LNCaP clone FGC (cell line): ENCODE data around the gene METTL1.
"Not testable (repeated sequence)": the region's sequence is repeated elsewhere in the genome, so short reads cannot be mapped to it uniquely, and the experiment has no call there.

ENCODE experiments used
- DNase-seq: peaks from one replicate; pipeline ENCODE4 v3.0.0-alpha.2; 2011; ENCODE audit warnings: low read depth
- H3K4me3 ChIP-seq: 2 replicates; pipeline ENCODE4 v1.5.1; 2011; ENCODE audit warnings: mild to moderate bottlenecking, low read depth, low read length, control low read depth
- TF ChIP-seq, protein P1 (sequence below): IDR thresholded peaks from 2 replicates; pipeline ENCODE4 v1.5.1; 2012; ENCODE audit warnings: mild to moderate bottlenecking; ENCODE audit not compliant: control insufficient read depth, insufficient read depth; ENCODE audit errors: extremely low read depth

METTL1 gene

DNA sequence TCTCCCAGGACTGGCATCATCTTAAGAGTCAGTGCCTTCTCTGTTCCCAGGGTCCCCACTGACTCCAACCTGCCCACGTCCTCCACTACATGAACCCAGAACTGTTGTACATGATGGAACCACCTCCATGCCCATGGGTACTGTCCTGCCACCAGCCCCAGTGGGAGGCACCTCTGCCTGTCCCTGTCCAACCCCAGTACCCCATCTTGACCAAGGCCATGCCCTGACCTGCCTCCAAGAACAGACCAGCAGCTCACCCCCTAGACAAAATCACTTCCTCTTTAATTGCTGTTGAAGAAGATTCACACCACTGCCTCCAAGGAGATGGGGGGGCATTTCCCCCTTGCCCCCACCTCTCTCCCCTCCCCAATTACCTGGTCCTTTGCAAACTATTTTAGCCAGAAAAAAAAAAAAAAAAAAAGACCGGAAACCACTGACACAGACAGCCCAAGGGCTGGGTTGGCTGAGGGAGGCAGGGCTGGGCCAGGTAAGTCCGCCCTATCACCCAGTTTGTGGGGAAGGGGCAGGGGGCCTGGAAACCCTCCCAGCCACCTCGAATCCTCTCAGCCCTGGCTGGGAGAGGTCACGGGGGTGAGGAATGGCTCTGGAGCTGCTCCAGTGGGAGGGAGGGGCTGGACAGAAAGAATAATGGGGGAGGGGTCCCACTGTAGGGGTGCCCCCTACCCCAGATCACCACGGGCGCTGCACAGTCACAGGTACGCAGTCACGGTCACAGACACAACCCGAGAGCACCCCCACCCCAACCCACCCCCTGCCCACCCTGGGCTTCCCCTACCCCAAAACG is 46.8 kb downstream of the METTL1 start:
- H3K4me3 ChIP-seq = no peak overlapping the region
- TF ChIP-seq, protein P1, sequence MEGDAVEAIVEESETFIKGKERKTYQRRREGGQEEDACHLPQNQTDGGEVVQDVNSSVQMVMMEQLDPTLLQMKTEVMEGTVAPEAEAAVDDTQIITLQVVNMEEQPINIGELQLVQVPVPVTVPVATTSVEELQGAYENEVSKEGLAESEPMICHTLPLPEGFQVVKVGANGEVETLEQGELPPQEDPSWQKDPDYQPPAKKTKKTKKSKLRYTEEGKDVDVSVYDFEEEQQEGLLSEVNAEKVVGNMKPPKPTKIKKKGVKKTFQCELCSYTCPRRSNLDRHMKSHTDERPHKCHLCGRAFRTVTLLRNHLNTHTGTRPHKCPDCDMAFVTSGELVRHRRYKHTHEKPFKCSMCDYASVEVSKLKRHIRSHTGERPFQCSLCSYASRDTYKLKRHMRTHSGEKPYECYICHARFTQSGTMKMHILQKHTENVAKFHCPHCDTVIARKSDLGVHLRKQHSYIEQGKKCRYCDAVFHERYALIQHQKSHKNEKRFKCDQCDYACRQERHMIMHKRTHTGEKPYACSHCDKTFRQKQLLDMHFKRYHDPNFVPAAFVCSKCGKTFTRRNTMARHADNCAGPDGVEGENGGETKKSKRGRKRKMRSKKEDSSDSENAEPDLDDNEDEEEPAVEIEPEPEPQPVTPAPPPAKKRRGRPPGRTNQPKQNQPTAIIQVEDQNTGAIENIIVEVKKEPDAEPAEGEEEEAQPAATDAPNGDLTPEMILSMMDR = no peak
- no peak for DNase-seq

DNA sequence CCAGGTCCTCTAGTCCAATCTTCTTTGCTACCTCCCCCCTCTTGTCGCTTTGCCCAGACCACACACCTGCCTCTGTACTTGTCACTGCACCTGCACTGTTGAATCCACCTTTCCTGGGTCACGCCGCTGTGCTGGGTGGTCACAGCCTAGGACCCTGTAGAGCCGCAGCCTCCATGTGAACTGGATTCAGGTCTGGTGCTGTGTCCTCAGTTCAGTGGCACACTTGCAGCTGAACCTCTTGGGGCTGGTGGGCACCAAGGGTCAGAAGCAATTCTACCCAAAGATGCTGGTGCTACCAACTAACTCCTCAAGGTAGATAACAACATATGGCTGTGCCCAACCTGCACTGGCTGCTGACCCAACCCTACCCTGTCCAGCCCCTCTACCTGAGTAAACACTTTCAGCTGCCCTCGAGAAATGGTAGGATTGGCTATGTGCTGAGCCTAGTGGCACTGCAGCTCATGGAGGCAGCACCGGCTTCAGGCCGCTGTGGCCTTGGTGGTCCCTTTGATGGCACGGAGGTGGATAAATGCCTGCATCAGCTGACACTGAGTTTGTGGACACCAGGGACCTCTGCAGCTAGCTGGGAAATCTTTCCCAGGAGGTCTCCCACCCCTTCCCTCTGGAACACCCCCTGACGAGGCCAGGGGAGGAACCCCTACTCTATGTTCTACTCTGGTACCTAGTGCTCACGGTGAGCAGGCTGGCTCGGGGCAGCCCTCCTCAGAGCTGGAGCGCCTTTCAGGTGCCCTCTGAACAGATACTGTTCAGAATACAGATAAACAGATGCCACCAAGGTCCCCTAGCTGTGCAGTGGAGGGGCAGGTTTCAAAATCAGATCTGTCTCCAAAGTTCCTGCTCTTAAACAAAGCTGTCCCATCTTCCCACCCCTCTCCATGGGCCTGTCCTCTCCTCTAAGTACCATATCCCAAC is 47.6 kb downstream of the METTL1 start:
- no peak overlapping the region for H3K4me3 ChIP-seq
- DNase-seq = no peak
- TF ChIP-seq, protein P1 = no peak

DNA sequence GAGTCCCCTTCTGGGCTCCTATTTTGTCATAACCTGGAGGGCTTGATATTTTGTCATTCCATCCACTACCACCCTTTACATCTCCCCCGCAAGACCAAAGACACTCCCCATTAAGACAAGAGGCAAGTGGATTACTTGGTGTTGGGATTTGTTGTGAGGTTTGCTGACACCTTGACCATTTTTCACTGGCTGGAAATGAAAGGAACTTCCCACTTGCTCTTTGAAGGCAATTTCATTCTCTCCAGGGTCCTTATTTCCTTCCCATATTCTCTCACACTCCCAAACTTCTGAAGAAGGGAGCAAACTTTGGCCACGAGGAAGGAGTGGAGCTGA is 48.3 kb downstream of the METTL1 start:
- DNase-seq = no peak
- TF ChIP-seq, protein P1 = no peak
- H3K4me3 ChIP-seq = no peak overlapping the region

DNA sequence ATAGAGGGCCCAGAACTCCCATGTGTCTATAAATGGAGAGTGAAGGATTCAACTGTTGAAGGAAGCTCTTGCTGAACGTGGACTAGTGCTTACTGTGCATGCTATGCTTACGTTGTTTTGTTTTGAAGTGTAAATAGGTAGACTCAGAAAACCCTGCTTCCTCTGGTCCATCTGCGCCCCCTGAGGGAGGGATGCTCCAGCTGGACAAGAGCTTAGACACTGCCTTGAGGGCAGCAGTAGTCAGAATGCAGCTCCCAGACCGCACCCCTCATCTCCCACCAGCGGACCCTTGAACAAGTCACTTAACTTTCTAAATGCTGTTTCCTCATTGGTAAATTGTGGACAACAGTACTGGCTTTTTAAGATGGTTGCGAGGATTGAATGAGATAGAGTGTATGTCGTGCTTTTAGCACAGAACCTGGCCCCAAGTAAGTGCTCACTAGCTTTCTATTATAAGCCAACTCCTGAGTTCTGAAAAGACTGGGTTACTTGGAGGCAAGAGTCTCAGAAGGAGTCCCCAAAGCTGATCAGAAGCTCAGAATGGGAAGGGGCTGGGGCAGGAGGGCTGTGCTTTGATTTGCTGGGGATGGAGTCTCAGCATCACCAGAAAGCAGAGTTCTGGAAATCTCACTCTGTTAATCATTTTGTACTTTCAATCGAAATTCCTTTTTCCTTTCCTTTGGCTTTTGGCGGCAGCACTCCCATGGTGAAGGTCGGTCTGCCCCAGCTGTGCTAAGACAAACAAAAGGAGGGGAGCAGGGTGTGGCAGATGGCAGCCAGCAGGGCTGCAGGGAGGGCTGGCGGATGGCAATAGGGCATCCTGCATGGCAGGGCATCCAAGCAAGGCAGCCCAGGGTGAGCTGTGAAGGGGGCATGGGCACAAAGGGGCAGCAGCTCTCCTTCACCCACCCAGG is 48.9 kb downstream of the METTL1 start:
- no peak for DNase-seq

DNA sequence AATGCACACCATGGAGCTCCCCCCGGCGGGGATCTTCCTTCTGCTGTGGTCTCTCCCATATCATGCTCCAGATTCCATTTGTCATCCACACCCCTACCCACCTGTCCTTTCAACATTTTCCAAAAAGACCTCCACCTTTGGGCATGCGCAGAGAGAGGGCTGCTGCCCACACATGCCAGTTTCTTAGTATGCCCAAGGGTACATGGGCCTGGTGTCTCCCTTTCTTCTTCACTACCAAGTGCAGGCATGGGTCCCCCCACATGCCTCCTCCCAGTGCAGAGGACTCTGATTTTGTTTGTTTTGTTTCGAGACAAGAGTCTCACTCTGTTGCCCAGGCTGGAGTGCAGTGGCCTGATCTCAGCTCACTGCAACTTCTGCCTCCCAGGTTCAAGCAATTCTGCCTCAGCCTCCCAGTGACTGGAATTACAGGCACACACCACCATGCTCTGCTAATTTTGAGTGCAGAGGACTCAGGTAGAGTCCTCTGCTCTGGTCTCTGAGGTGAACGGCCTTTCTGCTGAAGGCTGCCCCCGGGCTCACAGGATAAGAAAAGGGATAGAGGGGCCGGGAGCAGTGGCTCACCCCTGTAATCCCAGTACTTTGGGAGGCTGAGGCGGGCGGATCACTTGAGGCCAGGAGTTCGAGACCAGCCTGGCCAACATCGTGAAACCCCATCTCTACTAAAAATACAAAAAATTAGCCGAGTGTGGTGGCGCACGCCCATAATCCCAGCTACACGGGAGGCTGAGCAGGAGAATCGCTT is 49.9 kb downstream of the METTL1 start:
- not testable (repeated sequence) for H3K4me3 ChIP-seq, DNase-seq

More for the DNA sequence above, 48.9 kb downstream of the METTL1 start:
- TF ChIP-seq, protein P1 = no peak
- H3K4me3 ChIP-seq = no peak overlapping the region

DNA sequence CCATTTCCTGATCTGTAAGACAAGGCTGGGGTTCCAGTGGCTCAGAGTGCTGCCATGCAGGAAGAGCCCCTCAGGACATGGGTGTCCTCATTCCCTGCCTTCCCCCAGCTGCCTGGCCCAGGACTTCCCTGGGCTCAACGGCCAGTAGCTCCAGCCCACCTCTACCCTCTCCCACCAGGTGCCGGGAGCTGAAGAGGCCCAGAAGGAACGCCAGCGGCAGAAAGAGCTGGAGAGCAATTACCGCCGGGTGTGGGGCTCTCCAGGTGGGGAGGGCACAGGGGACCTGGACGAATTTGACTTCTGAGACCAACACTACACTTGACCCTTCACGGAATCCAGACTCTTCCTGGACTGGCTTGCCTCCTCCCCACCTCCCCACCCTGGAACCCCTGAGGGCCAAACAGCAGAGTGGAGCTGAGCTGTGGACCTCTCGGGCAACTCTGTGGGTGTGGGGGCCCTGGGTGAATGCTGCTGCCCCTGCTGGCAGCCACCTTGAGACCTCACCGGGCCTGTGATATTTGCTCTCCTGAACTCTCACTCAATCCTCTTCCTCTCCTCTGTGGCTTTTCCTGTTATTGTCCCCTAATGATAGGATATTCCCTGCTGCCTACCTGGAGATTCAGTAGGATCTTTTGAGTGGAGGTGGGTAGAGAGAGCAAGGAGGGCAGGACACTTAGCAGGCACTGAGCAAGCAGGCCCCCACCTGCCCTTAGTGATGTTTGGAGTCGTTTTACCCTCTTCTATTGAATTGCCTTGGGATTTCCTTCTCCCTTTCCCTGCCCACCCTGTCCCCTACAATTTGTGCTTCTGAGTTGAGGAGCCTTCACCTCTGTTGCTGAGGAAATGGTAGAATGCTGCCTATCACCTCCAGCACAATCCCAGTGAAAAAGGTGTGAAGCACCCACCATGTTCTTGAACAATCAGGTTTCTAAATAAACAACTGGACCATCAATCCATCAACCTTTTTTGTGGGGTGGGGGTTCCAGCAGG is 51.0 kb downstream of the METTL1 start:
- TF ChIP-seq, protein P1 = no peak
- no peak overlapping the region for H3K4me3 ChIP-seq
- no peak for DNase-seq
